LNCaP clone FGC (cell line): Measurements from ENCODE around the gene TXNL4A.
"Not testable (repeated sequence)": the region's sequence is repeated elsewhere in the genome, so short reads cannot be mapped to it uniquely, and the experiment has no call there.

Source experiments
- DNase-seq: peaks from one replicate; pipeline ENCODE4 v3.0.0-alpha.2; 2011; ENCODE audit warnings: low read depth
- H3K4me3 ChIP-seq: 2 replicates; pipeline ENCODE4 v1.5.1; 2011; ENCODE audit warnings: mild to moderate bottlenecking, low read depth, low read length, control low read depth
- CTCF ChIP-seq: IDR thresholded peaks from 2 replicates; pipeline ENCODE4 v1.5.1; 2012; ENCODE audit warnings: mild to moderate bottlenecking; ENCODE audit not compliant: control insufficient read depth, insufficient read depth; ENCODE audit errors: extremely low read depth

Gene TXNL4A

GRCh38 chr18:79964330-79965118 is 23.8 kb downstream of the TXNL4A start, which contains the start of gene HSBP1L1:
TSS of gene HSBP1L1 (plus strand) at chr18:79964643. CDS start at chr18:79964736, 93 bp downstream.
- peak within 1 kb of the TSS; percentile 85 for H3K4me3 ChIP-seq
- peak; percentile 39 for TF ChIP-seq CTCF
- no peak for DNase-seq

- no peak for DNase-seq
- no peak for TF ChIP-seq CTCF
- peak overlapping the region; percentile 85 for H3K4me3 ChIP-seq
Observed at GRCh38 chr18:79963658-79964329, 24.6 kb downstream of the TXNL4A start.

GRCh38 chr18:79962835-79963657 is 25.3 kb downstream of the TXNL4A start:
- no peak for DNase-seq
- H3K4me3 ChIP-seq: no peak overlapping the region

GRCh38 chr18:79962311-79962710 is 26.1 kb downstream of the TXNL4A start:
- no peak for TF ChIP-seq CTCF
- no peak overlapping the region for H3K4me3 ChIP-seq
- no peak for DNase-seq

More at GRCh38 chr18:79962835-79963657, 25.3 kb downstream of the TXNL4A start:
- no peak for TF ChIP-seq CTCF

- H3K4me3 ChIP-seq: no peak overlapping the region
- no peak for DNase-seq
- TF ChIP-seq CTCF: no peak
Observed at GRCh38 chr18:79961527-79962291, 26.7 kb downstream of the TXNL4A start.

- no peak for TF ChIP-seq CTCF
- DNase-seq: no peak
- no peak overlapping the region for H3K4me3 ChIP-seq
Observed at GRCh38 chr18:79960921-79961526, 27.3 kb downstream of the TXNL4A start.

GRCh38 chr18:79960161-79960801 is 28.1 kb downstream of the TXNL4A start:
- not testable (repeated sequence) for DNase-seq, H3K4me3 ChIP-seq
